ENCODE data around the gene TRIM24. TPM values are rescaled to one million over a fixed set of nuclear protein-coding genes. Genes with fewer than 3 reads are reported as not detected.
"Not testable (repeated sequence)": the region's sequence is repeated elsewhere in the genome, so short reads cannot be mapped to it uniquely, and the experiment has no call there.

Gene TRIM24
- total RNA-seq, 4 donors from 2014 or later: 12.1 to 26.9 (median 19.6) TPM

GRCh38 chr7:138458576-138459412 lies 1.3 kb upstream of the TRIM24 start:
- Histone ChIP-seq H3K27ac (no peak overlapping the region), H3K36me3 (no peaks in the 10 kb centered on the region), H3K4me1 (peaks cover 4 to 9% (median 8%) of the 10 kb centered on the region in 4 donors), H3K9me3 (no peaks in the 10 kb centered on the region), H3K4me3 (no peak overlapping the region), H3K27me3 (no peaks in the 10 kb centered on the region)
- TF ChIP-seq POLR2AphosphoS5 (IDR thresholded peaks at IDR 0.05): no peak
- DNase-seq: no peak
- in situ Hi-C loops (cut with MboI; ENCODE audit: low pct_ligation_motif_present in 1 of 4, low pct_unique_long_range_greater_than_20kb in 1 of 4, low sequenced_read_pairs in 3 of 4) (no loop called here), intact Hi-C loops (cut with DNase I; ENCODE audit: low total_unique reads) (no loop called here)
- 80 to 91% methylated on average over 17 to 18 of the region's 18 CpGs for WGBS, 2 donors (ENCODE audit: low coverage in 1 of 2)

DNA sequence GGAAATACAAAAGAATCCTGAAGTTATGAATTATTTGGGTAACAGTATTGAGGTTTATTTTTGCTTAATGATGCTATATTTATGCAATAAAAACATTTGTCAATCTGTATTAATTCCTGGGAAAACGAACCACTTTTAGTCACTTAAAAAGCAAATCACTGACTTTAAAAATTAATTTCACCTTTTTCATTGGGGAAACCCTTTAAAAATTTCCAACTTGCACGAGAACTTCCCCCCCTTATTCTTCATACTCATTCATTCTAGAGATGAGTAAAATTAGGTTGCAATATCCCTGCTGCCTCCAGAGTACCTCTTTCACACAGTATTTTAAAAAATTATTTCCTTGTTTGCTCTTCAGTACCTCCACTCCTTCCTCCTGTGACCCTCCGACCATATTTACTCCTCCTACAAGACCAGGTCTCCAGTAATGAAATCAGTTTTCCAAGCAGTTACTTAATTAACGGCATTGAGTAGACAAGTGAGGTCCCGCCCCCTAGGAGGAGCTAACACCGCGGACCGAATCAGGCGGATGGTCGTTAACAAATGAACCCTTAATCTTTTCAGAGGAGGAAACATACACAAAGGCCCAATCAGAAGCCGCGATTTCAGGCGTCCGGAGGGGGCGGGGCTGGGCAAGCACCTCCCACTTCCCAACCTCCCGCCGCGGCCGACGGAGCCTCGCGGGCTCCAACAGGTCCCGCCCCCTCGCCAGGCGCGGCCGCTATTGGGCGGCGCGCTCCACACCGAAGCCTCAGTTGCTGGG lies 465 bp upstream of the TRIM24 start:
- intact Hi-C loops (cut with DNase I; ENCODE audit: low total_unique reads) (no loop called here), in situ Hi-C loops (cut with MboI; ENCODE audit: low pct_ligation_motif_present in 1 of 4, low pct_unique_long_range_greater_than_20kb in 1 of 4, low sequenced_read_pairs in 3 of 4) (no loop called here)
- Histone ChIP-seq H3K27me3 (no peaks in the 10 kb centered on the region), H3K4me3 (peak overlapping the region in 3 of 4 donors; percentile 23 to 96 (median 24)), H3K27ac (peak overlapping the region; percentile 95 to 99 (median 98)), H3K4me1 (peaks cover 4 to 9% (median 8%) of the 10 kb centered on the region in 4 donors), H3K36me3 (no peaks in the 10 kb centered on the region), H3K9me3 (no peaks in the 10 kb centered on the region)
- TF ChIP-seq CTCF (IDR thresholded peaks at IDR 0.05): peak; percentile 15 to 84 (median 38)
- no peak for TF ChIP-seq POLR2A (IDR thresholded peaks at IDR 0.05)
- TF ChIP-seq POLR2AphosphoS5 (IDR thresholded peaks at IDR 0.05): peak in 1 of 3 donors; percentile 4
- TF ChIP-seq EP300 (IDR thresholded peaks at IDR 0.05; ENCODE audit: low read depth): no peak
- 3 to 21% methylated on average over 3 to 22 of the region's 31 CpGs for WGBS, 2 donors (ENCODE audit: low coverage in 1 of 2)
- peak; percentile 98 for DNase-seq

GRCh38 chr7:138460649-138461607 lies 869 bp downstream of the TRIM24 start:
- in situ Hi-C loops (cut with MboI; ENCODE audit: low pct_ligation_motif_present in 1 of 4, low pct_unique_long_range_greater_than_20kb in 1 of 4, low sequenced_read_pairs in 3 of 4): no loop called here
- DNase-seq: peak; percentile 61
- Histone ChIP-seq H3K9me3 (no peaks in the 10 kb centered on the region), H3K36me3 (no peaks in the 10 kb centered on the region), H3K4me3 (peak overlapping the region; percentile 55 to 96 (median 78)), H3K27ac (peak overlapping the region; percentile 95 to 99 (median 98)), H3K27me3 (no peaks in the 10 kb centered on the region), H3K4me1 (peaks cover 4 to 17% (median 8%) of the 10 kb centered on the region in 4 donors)
- peak in 1 of 5 experiments; percentile 3 for TF ChIP-seq CTCF (IDR thresholded peaks at IDR 0.05)
- TF ChIP-seq EP300 (IDR thresholded peaks at IDR 0.05; ENCODE audit: low read depth): no peak
- 1 to 4% methylated on average over 6 to 46 of the region's 84 CpGs for WGBS, 2 donors (ENCODE audit: low coverage in 1 of 2)
- intact Hi-C loops (cut with DNase I; ENCODE audit: low total_unique reads): no loop called here

- H3K36me3 ChIP-seq; DNase-seq; H3K27me3 ChIP-seq; in situ Hi-C loops (cut with MboI; ENCODE audit: low pct_ligation_motif_present in 1 of 4, low pct_unique_long_range_greater_than_20kb in 1 of 4, low sequenced_read_pairs in 3 of 4); H3K27ac ChIP-seq; H3K9me3 ChIP-seq; H3K4me3 ChIP-seq; intact Hi-C loops (cut with DNase I; ENCODE audit: low total_unique reads): not testable (repeated sequence)
- H3K4me1 ChIP-seq: peaks cover 4 to 17% (median 9%) of the 10 kb centered on the region in 4 donors
- 90 to 96% methylated on average over 4 to 6 of the region's 6 CpGs for WGBS, 2 donors (ENCODE audit: low coverage in 1 of 2)
These were observed 3.2 kb downstream of the TRIM24 start for GRCh38 chr7:138463291-138463618.
